Mesothelial cell of epicardium (in vitro differentiated cells): Measurements from ENCODE around the gene ZNF804B. TPM values are rescaled to one million over a fixed set of nuclear protein-coding genes. Genes with fewer than 3 reads are reported as not detected.

ENCODE experiments used
- DNase-seq, 2 experiments: peaks; one replicate each; pipeline ENCODE4 v3.0.0; 2021; ENCODE audit warnings: low spot score in 2 of 2; ENCODE audit not compliant: unreplicated experiment in 2 of 2
- H3K27ac Mint-ChIP-seq: 2 replicates; pipeline ENCODE4 v1.8.0; 2021; ENCODE audit warnings: mixed read lengths
- H3K27me3 Mint-ChIP-seq: 2 replicates; pipeline ENCODE4 v1.8.0; 2021; ENCODE audit warnings: low read depth, mixed read lengths
- H3K36me3 Mint-ChIP-seq: 2 replicates; pipeline ENCODE4 v1.8.0; 2021; ENCODE audit warnings: mixed read lengths
- H3K4me1 Mint-ChIP-seq: 2 replicates; pipeline ENCODE4 v1.8.0; 2021; ENCODE audit warnings: mixed read lengths
- H3K4me3 Mint-ChIP-seq: 2 replicates; pipeline ENCODE4 v1.8.0; 2021; ENCODE audit warnings: mild to moderate bottlenecking, moderate library complexity, mixed read lengths
- H3K9me3 Mint-ChIP-seq: 2 replicates; pipeline ENCODE4 v1.8.0; 2021; ENCODE audit warnings: mixed read lengths
- CTCF ChIP-seq: fragments of 200-600 bp; sonication (generic); IDR thresholded peaks from one replicate; pipeline ENCODE4 v1.5.0; 2021; ENCODE audit warnings: antibody characterized with exemption; ENCODE audit not compliant: unreplicated experiment
- total RNA-seq: library from RNA; stranded (reverse); gene quantifications from 3 replicates; pipeline ENCODE4 v1.2.1, GENCODE V29; 2021

Gene ZNF804B
- total RNA-seq, 1 donor from 2014 or later = 0.47 TPM

- H3K4me3 Mint-ChIP-seq = no peak overlapping the region
- no peaks in the 10 kb centered on the region for H3K4me1 Mint-ChIP-seq
- peaks cover 17% of the 10 kb centered on the region for H3K9me3 Mint-ChIP-seq
- no peak for TF ChIP-seq CTCF
- H3K36me3 Mint-ChIP-seq = no peaks in the 10 kb centered on the region
- H3K27ac Mint-ChIP-seq = no peak overlapping the region
- DNase-seq = no peak
- peaks cover 3% of the 10 kb centered on the region for H3K27me3 Mint-ChIP-seq
Observed at GRCh38 chr7:88929719-88930118, 170.2 kb downstream of the ZNF804B start.

- no peak for DNase-seq
- TF ChIP-seq CTCF = no peak
- Mint-ChIP-seq H3K4me3 (no peak overlapping the region), H3K27ac (no peak overlapping the region), H3K36me3 (no peaks in the 10 kb centered on the region), H3K27me3 (peaks cover 3% of the 10 kb centered on the region), H3K4me1 (no peaks in the 10 kb centered on the region), H3K9me3 (peaks cover 17% of the 10 kb centered on the region)
Observed at GRCh38 chr7:88933285-88933684, 173.8 kb downstream of the ZNF804B start.

GRCh38 chr7:88942815-88943501 lies 183.5 kb downstream of the ZNF804B start:
- DNase-seq = no peak
- Mint-ChIP-seq H3K9me3 (peaks cover 4% of the 10 kb centered on the region), H3K36me3 (no peaks in the 10 kb centered on the region), H3K4me1 (no peaks in the 10 kb centered on the region), H3K4me3 (no peak overlapping the region), H3K27me3 (no peaks in the 10 kb centered on the region), H3K27ac (no peak overlapping the region)
- TF ChIP-seq CTCF = no peak

GRCh38 chr7:88951826-88952225 lies 192.3 kb downstream of the ZNF804B start:
- no peak overlapping the region for H3K27ac Mint-ChIP-seq
- TF ChIP-seq CTCF = no peak
- no peak overlapping the region for H3K4me3 Mint-ChIP-seq
- H3K9me3 Mint-ChIP-seq = no peaks in the 10 kb centered on the region
- no peaks in the 10 kb centered on the region for H3K36me3 Mint-ChIP-seq
- DNase-seq = no peak
- H3K27me3 Mint-ChIP-seq = no peaks in the 10 kb centered on the region
- H3K4me1 Mint-ChIP-seq = no peaks in the 10 kb centered on the region

GRCh38 chr7:88964418-88964817 lies 204.9 kb downstream of the ZNF804B start:
- Mint-ChIP-seq H3K4me1 (peaks cover 9% of the 10 kb centered on the region), H3K36me3 (no peaks in the 10 kb centered on the region), H3K27ac (no peak overlapping the region), H3K9me3 (peaks cover 3% of the 10 kb centered on the region), H3K4me3 (no peak overlapping the region), H3K27me3 (no peaks in the 10 kb centered on the region)
- no peak for TF ChIP-seq CTCF
- no peak for DNase-seq
